HCT116 (cell line): ENCODE data around the gene BRINP3. TPM values are rescaled to one million over a fixed set of nuclear protein-coding genes. Genes with fewer than 3 reads are reported as not detected.

Source experiments
- ATAC-seq: fragments of 200-7000 bp; cut with Tn5 transposase; 2 replicates; pipeline ENCODE4 v1.9.1; 2020; ENCODE audit warnings: mild to moderate bottlenecking, moderate library complexity
- BruUV-seq: library from RNA; stranded (reverse); fragments of 400-500 nt; replicated peaks from 2 replicates; lab custom pipeline; 2021; lab: Mats Ljungman, UMichigan
- CTCF ChIA-PET: fragments of 300-600 bp; sonication (Branson Sonifier 250); formaldehyde crosslinking; loops from one replicate; lab custom pipeline; 2021; ENCODE audit warnings: antibody characterized with exemption; lab: Charles Lee
- POLR2A ChIA-PET: fragments of 300-600, 350-600 bp; sonication (Branson Sonifier 250); formaldehyde crosslinking; loops from one replicate; lab custom pipeline; 2021; ENCODE audit warnings: antibody characterized with exemption; lab: Charles Lee
- RAD21 ChIA-PET, 2 experiments: fragments of 300-600 bp; sonication (Branson Sonifier 250); formaldehyde crosslinking; loops; one replicate each; lab custom pipeline; 2023; ENCODE audit warnings: low total read pairs in 2 of 2; ENCODE audit not compliant: uncharacterized antibody in 2 of 2, unreplicated experiment in 2 of 2, low non-redundant PET in 1 of 2; lab: Charles Lee
- DNase-seq: peaks from one replicate; pipeline ENCODE4 v3.0.0-alpha.2; 2010; ENCODE audit warnings: low read depth, low spot score
- H2AFZ ChIP-seq: fragments of 200-600 bp; shearing (Covaris generic), sonication (generic); 2 replicates; pipeline ENCODE4 v1.6.1; 2017; ENCODE audit warnings: low read depth, mixed run types, mixed read lengths, antibody characterized with exemption, low read length; ENCODE audit not compliant: poor library complexity, severe bottlenecking
- H3K27ac ChIP-seq: 2 replicates; pipeline ENCODE4 v1.5.1; 2012; ENCODE audit warnings: low read depth, low read length
- H3K27me3 ChIP-seq: fragments of 200-600 bp; sonication (generic); 2 replicates; pipeline ENCODE4 v1.6.1; 2016; ENCODE audit warnings: mixed run types, low read length, mixed read lengths; ENCODE audit not compliant: insufficient read depth
- H3K36me3 ChIP-seq, 2 experiments: fragments of 200-500 bp in 1 of 2; fragments of 200-600 bp in 1 of 2; sonication (Bioruptor generic) in 1 of 2; sonication (generic) in 1 of 2; 2 replicates each; pipeline versions ENCODE4 v1.5.1 to v1.6.1; 2014 to 2016; ENCODE audit warnings: low read length in 2 of 2, inconsistent platforms in 1 of 2, mixed read lengths in 1 of 2, mixed run types in 1 of 2; ENCODE audit not compliant: insufficient read depth in 2 of 2, control insufficient read depth in 1 of 2
- H3K4me1 ChIP-seq, 2 experiments: fragments of 200-600 bp in 1 of 2; sonication (generic) in 1 of 2; 2 replicates each; pipeline versions ENCODE4 v1.5.1 to v1.6.1; 2012 to 2017; ENCODE audit warnings: low read length in 2 of 2, inconsistent platforms in 1 of 2, mild to moderate bottlenecking in 1 of 2, mixed read lengths in 1 of 2, mixed run types in 1 of 2, moderate library complexity in 1 of 2; ENCODE audit not compliant: insufficient read depth in 2 of 2, control insufficient read depth in 1 of 2
- H3K4me2 ChIP-seq: fragments of 200-600 bp; sonication (generic); 2 replicates; pipeline ENCODE4 v1.6.1; 2017; ENCODE audit warnings: mixed run types, low read length, mixed read lengths
- H3K4me3 ChIP-seq, 2 experiments: fragments of 200-600 bp in 1 of 2; sonication (generic) in 1 of 2; replicated peaks in 1 of 2; 2 replicates each; pipeline ENCODE4 v1.5.1; 2011 to 2016; ENCODE audit warnings: low read length in 2 of 2, control low read depth in 1 of 2, low read depth in 1 of 2, mild to moderate bottlenecking in 1 of 2, mixed read lengths in 1 of 2, mixed run types in 1 of 2
- H3K79me2 ChIP-seq: fragments of 200-600 bp; sonication (generic); 2 replicates; pipeline ENCODE4 v1.6.1; 2017; ENCODE audit warnings: mild to moderate bottlenecking, mixed run types, low read length, moderate library complexity, mixed read lengths; ENCODE audit not compliant: insufficient read depth
- H3K9ac ChIP-seq: fragments of 200-600 bp; sonication (generic); 2 replicates; pipeline ENCODE4 v1.6.1; 2016; ENCODE audit warnings: low read length, mixed read lengths
- H3K9me2 ChIP-seq: fragments of 200-600 bp; sonication (generic), shearing (Covaris generic); 2 replicates; pipeline ENCODE4 v1.6.1; 2017; ENCODE audit warnings: mixed run types, mild to moderate bottlenecking, moderate library complexity; ENCODE audit not compliant: insufficient read depth
- H3K9me3 ChIP-seq, 2 experiments: fragments of 200-500 bp in 1 of 2; fragments of 200-600 bp in 1 of 2; sonication (Bioruptor generic) in 1 of 2; sonication (generic) in 1 of 2; 2 replicates each; pipeline ENCODE4 v1.6.1; 2014 to 2017; ENCODE audit warnings: low read length in 2 of 2, mixed read lengths in 2 of 2, inconsistent platforms in 1 of 2, low read depth in 1 of 2, mild to moderate bottlenecking in 1 of 2, mixed run types in 1 of 2, moderate library complexity in 1 of 2; ENCODE audit not compliant: control insufficient read depth in 1 of 2, insufficient read depth in 1 of 2
- H4K20me1 ChIP-seq: fragments of 200-600 bp; sonication (generic), shearing (Covaris generic); 2 replicates; pipeline ENCODE4 v1.6.1; 2017; ENCODE audit warnings: mixed run types, mild to moderate bottlenecking, moderate library complexity; ENCODE audit not compliant: insufficient read depth
- CBX3 ChIP-seq: IDR thresholded peaks from 2 replicates; pipeline ENCODE4 v1.6.1; 2012; ENCODE audit warnings: low read depth
- CEBPB ChIP-seq: IDR thresholded peaks from 2 replicates; pipeline ENCODE4 v1.6.1; 2012; ENCODE audit warnings: low read depth
- EZH2 ChIP-seq: fragments of 200-600 bp; sonication (generic); IDR thresholded peaks from 2 replicates; pipeline ENCODE4 v1.6.1; 2017; ENCODE audit warnings: antibody characterized with exemption, mixed run types
- FOSL1 ChIP-seq: IDR thresholded peaks from 2 replicates; pipeline ENCODE4 v1.6.1; 2012; ENCODE audit warnings: low read depth
- JUND ChIP-seq: IDR thresholded peaks from 2 replicates; pipeline ENCODE4 v1.6.1; 2012
- POLR2A ChIP-seq: IDR thresholded peaks from 2 replicates; pipeline ENCODE4 v1.7.0; 2011; ENCODE audit warnings: borderline replicate concordance; ENCODE audit not compliant: insufficient read depth, insufficient read length; ENCODE audit errors: extremely low read depth
- RAD21 ChIP-seq: IDR thresholded peaks from 2 replicates; pipeline ENCODE4 v1.6.1; 2012; ENCODE audit warnings: low read depth, mild to moderate bottlenecking
- SIN3A ChIP-seq: IDR thresholded peaks from 2 replicates; pipeline ENCODE4 v1.6.1; 2012; ENCODE audit warnings: low read depth
- SP1 ChIP-seq: IDR thresholded peaks from 2 replicates; pipeline ENCODE4 v1.6.1; 2012; ENCODE audit warnings: low read depth
- SRF ChIP-seq: IDR thresholded peaks from 2 replicates; pipeline ENCODE4 v1.6.1; 2012; ENCODE audit warnings: low read depth
- TCF7L2 ChIP-seq: IDR thresholded peaks from 2 replicates; pipeline ENCODE4 v1.7.0; 2011; ENCODE audit warnings: borderline replicate concordance, inconsistent platforms; ENCODE audit not compliant: insufficient read depth, insufficient read length; ENCODE audit errors: extremely low read depth
- ZFX ChIP-seq: fragments of 450-650 bp; IDR thresholded peaks from 2 replicates; pipeline ENCODE4 v1.6.1; 2017
- ZNF274 ChIP-seq: fragments of 200-500 bp; sonication (Bioruptor generic); IDR thresholded peaks from 2 replicates; pipeline ENCODE4 v1.6.1; 2014; ENCODE audit warnings: mild to moderate bottlenecking, low read depth, low read length, inconsistent platforms
- intact Hi-C: fragments of 100-400 bp; cut with micrococcal nuclease; formaldehyde crosslinking; loops from 2 replicates; pipeline ENCODE4 v1.10.0; 2022
- total RNA-seq: library from RNA; stranded (reverse); gene quantifications from one replicate; pipeline ENCODE4 v1.2.1, GENCODE V29; 2021; ENCODE audit not compliant: unreplicated experiment
- TF ChIP-seq, protein P1 (sequence below), 3 experiments: fragments of 200-600 bp in 1 of 3; sonication (generic) in 1 of 3; IDR thresholded peaks in 2 of 3; conservative IDR thresholded peaks in 1 of 3; 2 replicates each; pipeline ENCODE4 v1.5.1; 2012 to 2017; ENCODE audit warnings: low read depth in 2 of 3, low read length in 2 of 3, antibody characterized with exemption in 1 of 3, borderline replicate concordance in 1 of 3, control low read depth in 1 of 3, mild to moderate bottlenecking in 1 of 3, mixed read lengths in 1 of 3, mixed run types in 1 of 3, moderate library complexity in 1 of 3; ENCODE audit not compliant: insufficient read depth in 1 of 3
- TF ChIP-seq, protein P2 (sequence below): IDR thresholded peaks from 2 replicates; pipeline ENCODE4 v1.6.1; 2012; ENCODE audit warnings: low read depth
- TF ChIP-seq, protein P3 (sequence below): IDR thresholded peaks from 2 replicates; pipeline ENCODE4 v1.6.1; 2012
- TF ChIP-seq, protein P4 (sequence below): IDR thresholded peaks from 2 replicates; pipeline ENCODE4 v1.6.1; 2012

BRINP3 gene
- total RNA-seq, 1 experiment from 2014 or later, result not detected

DNA sequence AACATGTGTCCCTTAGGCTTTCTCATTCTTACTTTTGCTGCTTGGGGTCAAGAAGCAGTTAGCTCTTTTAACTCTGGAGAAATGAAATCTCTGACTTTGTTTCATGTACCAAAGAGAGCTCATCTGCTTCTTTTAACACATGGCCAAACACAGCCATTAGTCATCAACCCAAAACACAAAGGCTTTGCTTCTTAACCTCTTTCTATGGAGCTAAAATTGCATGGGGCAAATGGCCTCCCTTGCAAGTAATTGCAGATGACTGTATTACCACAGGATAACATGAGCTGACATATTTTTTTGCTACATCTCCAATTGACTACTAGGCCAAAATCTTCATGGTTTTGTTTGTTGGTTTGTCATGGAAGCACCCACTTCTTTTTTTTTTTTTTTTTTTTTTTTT, 300.9 kb downstream of the BRINP3 start:
- Histone ChIP-seq H4K20me1 (no peaks in the 10 kb centered on the region), H3K79me2 (no peaks in the 10 kb centered on the region), H3K4me1 (no peaks in the 10 kb centered on the region), H3K9me3 (no peaks in the 10 kb centered on the region), H3K27ac (no peak overlapping the region), H3K4me2 (no peak overlapping the region), H2AFZ (no peak overlapping the region), H3K36me3 (no peaks in the 10 kb centered on the region), H3K4me3 (no peak overlapping the region)
- RAD21 ChIA-PET, result no interaction called here
- DNase-seq, result no peak
- POLR2A ChIA-PET, result no interaction called here
- no peak for TF ChIP-seq EZH2
- no peak for TF ChIP-seq ZNF274
- TF ChIP-seq FOSL1, result no peak
- TF ChIP-seq SIN3A, result no peak
- TF ChIP-seq RAD21, result no peak
- TF ChIP-seq SRF, result no peak
- TF ChIP-seq, protein P1, sequence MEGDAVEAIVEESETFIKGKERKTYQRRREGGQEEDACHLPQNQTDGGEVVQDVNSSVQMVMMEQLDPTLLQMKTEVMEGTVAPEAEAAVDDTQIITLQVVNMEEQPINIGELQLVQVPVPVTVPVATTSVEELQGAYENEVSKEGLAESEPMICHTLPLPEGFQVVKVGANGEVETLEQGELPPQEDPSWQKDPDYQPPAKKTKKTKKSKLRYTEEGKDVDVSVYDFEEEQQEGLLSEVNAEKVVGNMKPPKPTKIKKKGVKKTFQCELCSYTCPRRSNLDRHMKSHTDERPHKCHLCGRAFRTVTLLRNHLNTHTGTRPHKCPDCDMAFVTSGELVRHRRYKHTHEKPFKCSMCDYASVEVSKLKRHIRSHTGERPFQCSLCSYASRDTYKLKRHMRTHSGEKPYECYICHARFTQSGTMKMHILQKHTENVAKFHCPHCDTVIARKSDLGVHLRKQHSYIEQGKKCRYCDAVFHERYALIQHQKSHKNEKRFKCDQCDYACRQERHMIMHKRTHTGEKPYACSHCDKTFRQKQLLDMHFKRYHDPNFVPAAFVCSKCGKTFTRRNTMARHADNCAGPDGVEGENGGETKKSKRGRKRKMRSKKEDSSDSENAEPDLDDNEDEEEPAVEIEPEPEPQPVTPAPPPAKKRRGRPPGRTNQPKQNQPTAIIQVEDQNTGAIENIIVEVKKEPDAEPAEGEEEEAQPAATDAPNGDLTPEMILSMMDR (IDR thresholded peaks at IDR 0.05 in 2 of 3, conservative IDR thresholded peaks at IDR 0.05 in 1 of 3; ENCODE audit: borderline replicate concordance in 1 of 3, insufficient read depth in 1 of 3, low read depth in 2 of 3, low read length in 2 of 3), result no peak
- TF ChIP-seq, all 23 proteins: peak for 0
- CTCF ChIA-PET, result no interaction called here
- intact Hi-C loops, result no loop called here
- no peaks in the 10 kb centered on the region for H3K27me3 ChIP-seq
- BruUV-seq, result no TSS peak
- no peaks in the 10 kb centered on the region for H3K9me2 ChIP-seq
- H3K9ac ChIP-seq, result no peak overlapping the region
- ATAC-seq, result no peak

DNA sequence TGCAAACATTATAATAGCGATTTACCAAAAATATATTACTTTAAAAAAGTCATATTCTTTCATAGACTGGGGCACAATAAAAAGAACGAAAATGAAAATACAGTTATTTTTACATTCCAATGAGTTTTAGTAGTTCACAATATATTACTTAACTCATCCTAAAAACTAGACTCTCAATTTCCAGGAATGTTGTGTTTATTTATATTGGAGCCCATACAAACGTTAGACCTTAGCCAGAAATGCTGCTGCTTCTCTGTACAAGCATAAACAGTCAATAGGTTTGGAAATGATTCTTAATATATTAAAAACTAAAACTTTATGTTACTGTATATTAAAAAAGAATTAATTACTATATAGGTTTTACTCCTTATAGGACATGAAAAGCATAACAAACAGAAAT, 302.3 kb downstream of the BRINP3 start:
- Histone ChIP-seq H2AFZ (no peak overlapping the region), H3K9ac (no peak overlapping the region), H3K4me2 (no peak overlapping the region), H3K4me1 (no peaks in the 10 kb centered on the region), H3K27ac (no peak overlapping the region), H3K9me3 (no peaks in the 10 kb centered on the region), H3K79me2 (no peaks in the 10 kb centered on the region), H3K9me2 (no peaks in the 10 kb centered on the region), H4K20me1 (no peaks in the 10 kb centered on the region), H3K27me3 (no peaks in the 10 kb centered on the region), H3K4me3 (no peak overlapping the region), H3K36me3 (no peaks in the 10 kb centered on the region)
- ChIA-PET POLR2A (no interaction called here), CTCF (no interaction called here), RAD21 (no interaction called here)
- intact Hi-C loops, result no loop called here
- DNase-seq (no peak), ATAC-seq (no peak)
- BruUV-seq, result no TSS peak
- TF ChIP-seq, protein P2, sequence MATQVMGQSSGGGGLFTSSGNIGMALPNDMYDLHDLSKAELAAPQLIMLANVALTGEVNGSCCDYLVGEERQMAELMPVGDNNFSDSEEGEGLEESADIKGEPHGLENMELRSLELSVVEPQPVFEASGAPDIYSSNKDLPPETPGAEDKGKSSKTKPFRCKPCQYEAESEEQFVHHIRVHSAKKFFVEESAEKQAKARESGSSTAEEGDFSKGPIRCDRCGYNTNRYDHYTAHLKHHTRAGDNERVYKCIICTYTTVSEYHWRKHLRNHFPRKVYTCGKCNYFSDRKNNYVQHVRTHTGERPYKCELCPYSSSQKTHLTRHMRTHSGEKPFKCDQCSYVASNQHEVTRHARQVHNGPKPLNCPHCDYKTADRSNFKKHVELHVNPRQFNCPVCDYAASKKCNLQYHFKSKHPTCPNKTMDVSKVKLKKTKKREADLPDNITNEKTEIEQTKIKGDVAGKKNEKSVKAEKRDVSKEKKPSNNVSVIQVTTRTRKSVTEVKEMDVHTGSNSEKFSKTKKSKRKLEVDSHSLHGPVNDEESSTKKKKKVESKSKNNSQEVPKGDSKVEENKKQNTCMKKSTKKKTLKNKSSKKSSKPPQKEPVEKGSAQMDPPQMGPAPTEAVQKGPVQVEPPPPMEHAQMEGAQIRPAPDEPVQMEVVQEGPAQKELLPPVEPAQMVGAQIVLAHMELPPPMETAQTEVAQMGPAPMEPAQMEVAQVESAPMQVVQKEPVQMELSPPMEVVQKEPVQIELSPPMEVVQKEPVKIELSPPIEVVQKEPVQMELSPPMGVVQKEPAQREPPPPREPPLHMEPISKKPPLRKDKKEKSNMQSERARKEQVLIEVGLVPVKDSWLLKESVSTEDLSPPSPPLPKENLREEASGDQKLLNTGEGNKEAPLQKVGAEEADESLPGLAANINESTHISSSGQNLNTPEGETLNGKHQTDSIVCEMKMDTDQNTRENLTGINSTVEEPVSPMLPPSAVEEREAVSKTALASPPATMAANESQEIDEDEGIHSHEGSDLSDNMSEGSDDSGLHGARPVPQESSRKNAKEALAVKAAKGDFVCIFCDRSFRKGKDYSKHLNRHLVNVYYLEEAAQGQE, result no peak
- no peak for TF ChIP-seq EZH2
- TF ChIP-seq JUND, result no peak
- TF ChIP-seq, protein P3, sequence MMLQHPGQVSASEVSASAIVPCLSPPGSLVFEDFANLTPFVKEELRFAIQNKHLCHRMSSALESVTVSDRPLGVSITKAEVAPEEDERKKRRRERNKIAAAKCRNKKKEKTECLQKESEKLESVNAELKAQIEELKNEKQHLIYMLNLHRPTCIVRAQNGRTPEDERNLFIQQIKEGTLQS, result no peak
- TF ChIP-seq ZFX, result no peak
- TF ChIP-seq SP1, result no peak
- no peak for TF ChIP-seq CBX3
- no peak for TF ChIP-seq POLR2A
- TF ChIP-seq ZNF274, result no peak
- TF ChIP-seq TCF7L2, result no peak
- no peak for TF ChIP-seq SIN3A
- TF ChIP-seq RAD21, result no peak
- no peak for TF ChIP-seq CEBPB
- TF ChIP-seq, protein P4, sequence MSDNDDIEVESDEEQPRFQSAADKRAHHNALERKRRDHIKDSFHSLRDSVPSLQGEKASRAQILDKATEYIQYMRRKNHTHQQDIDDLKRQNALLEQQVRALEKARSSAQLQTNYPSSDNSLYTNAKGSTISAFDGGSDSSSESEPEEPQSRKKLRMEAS, result no peak
